GM12801 (cell line): ENCODE results near the gene CLSTN2.

Experiments used
- CTCF ChIP-seq: IDR thresholded peaks from one replicate; pipeline ENCODE4 v1.5.1; 2011; ENCODE audit warnings: control low read depth; ENCODE audit not compliant: insufficient read length; ENCODE audit errors: extremely low read depth

The CLSTN2 gene

GRCh38 chr3:140298043-140298442, 363.1 kb downstream of the CLSTN2 start:
- TF ChIP-seq CTCF = no peak

GRCh38 chr3:140298569-140299070, 363.6 kb downstream of the CLSTN2 start:
- TF ChIP-seq CTCF = no peak

GRCh38 chr3:140303875-140304274, 368.9 kb downstream of the CLSTN2 start:
- no peak for TF ChIP-seq CTCF

GRCh38 chr3:140308535-140308934, 373.6 kb downstream of the CLSTN2 start:
- no peak for TF ChIP-seq CTCF

- no peak for TF ChIP-seq CTCF
Measured at GRCh38 chr3:140311428-140311827, 376.4 kb downstream of the CLSTN2 start.

GRCh38 chr3:140315955-140316354, 381.0 kb downstream of the CLSTN2 start:
- no peak for TF ChIP-seq CTCF

- TF ChIP-seq CTCF = no peak
Measured at GRCh38 chr3:140316466-140316865, 381.5 kb downstream of the CLSTN2 start.
